HG03432 (cell line): ENCODE results near the gene RSAD2.
"Not testable (repeated sequence)": the region's sequence is repeated elsewhere in the genome, so short reads cannot be mapped to it uniquely, and the experiment has no call there.

Experiments
- ATAC-seq: cut with Tn5 transposase; IDR thresholded peaks from one replicate; pipeline ENCODE4 v1.9.1; 2021; ENCODE audit warnings: mild to moderate bottlenecking, moderate library complexity; ENCODE audit not compliant: unreplicated experiment

Gene RSAD2

GRCh38 chr2:6924101-6924923 lies 46.7 kb downstream of the RSAD2 start:
- ATAC-seq = no peak

- no peak for ATAC-seq
Observed at GRCh38 chr2:6924924-6925409, 47.4 kb downstream of the RSAD2 start.

DNA sequence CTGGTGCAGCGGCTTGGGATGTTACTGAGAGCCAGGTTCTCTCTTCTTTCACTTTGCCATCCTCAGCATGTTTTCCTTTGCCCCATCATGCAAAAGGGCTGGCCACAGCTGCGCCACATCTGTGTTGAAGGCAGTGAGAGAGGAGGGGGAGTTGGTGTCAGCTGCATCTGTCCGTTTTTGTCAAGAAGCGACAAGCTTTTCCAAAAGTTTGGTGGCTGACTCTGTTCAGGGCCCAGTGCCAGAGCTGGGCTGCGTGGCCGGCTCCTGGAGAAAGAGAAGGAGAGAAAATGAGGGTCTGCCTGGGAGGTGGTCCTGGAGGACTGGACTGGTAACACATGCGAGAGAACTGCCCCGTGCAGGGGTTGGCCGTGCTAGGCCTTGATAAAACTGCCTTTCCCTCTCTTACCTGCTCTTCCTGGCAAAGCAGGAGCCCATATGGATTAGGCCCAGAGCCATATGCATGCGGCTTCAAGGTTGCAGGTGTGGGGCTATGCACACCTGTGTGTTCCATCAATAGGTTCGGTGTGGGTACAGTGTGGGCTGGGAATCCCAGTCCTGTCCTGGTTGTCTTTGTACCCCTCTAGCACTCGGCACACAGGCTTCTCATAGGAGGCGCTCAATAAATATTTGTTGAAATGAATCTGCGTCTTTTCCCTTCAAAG lies 48.6 kb downstream of the RSAD2 start:
- ATAC-seq = no peak

DNA sequence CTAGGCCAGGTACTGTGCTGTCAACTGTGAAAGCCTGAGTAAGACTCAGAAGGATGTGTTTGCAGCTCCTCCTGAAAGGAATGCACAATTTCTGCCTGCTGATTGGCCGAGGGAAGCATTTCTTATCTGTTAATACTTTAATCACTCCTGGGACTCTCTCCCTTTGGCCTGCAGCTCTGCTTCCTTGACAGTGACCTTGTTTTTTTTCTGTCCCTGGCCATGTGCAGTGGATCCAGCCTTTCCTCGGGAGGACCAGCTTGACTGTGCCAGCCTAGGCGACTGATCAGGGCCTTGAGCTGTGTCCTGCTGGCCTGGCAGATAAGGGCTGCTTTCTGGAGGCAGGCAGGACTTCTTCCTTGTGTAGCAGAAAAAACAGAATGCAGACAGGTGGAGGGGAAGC lies 49.6 kb downstream of the RSAD2 start:
- no peak for ATAC-seq

DNA sequence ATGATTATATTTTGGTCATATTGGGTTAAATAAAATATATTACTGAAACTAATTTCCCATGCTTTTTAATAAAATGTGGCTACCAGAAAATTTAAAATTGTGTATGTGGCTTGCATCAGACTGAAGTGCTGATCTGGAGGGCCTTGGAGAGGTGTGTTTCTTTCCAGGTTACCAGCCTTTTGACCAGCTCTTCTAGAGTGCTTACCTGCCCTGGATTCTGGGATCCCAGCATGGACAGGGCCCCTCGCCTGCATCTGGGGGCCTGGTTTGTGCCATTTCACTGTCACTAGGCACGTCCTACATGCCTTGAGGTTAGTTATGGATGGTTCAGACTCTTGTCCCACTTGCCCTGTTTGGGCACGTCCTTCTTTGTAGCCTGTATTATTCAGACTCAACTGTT lies 50.2 kb downstream of the RSAD2 start:
- no peak for ATAC-seq

DNA sequence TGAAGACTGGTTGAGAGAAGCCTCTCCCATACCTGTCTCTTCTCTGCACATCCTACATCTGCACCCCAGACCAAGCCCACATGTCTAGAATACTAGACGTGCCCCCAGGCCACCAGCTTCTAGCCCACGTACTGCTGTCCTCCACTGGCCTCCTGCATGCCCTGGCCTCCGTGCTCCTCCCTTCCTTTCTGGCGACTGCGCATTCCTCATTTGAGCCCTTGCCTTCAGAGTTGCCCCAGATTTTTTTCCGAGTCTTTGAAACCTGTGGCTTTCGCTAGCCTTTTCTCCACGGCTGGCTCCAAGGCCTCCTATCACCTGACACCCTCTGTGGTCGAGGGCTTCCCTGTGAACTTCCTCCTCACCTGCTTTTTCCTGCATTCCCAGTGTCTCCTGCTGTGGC lies 50.9 kb downstream of the RSAD2 start:
- no peak for ATAC-seq

- ATAC-seq = no peak
Observed at GRCh38 chr2:6929196-6929819, 51.7 kb downstream of the RSAD2 start.

- no peak for ATAC-seq
Observed at GRCh38 chr2:6930923-6931647, 53.5 kb downstream of the RSAD2 start.

DNA sequence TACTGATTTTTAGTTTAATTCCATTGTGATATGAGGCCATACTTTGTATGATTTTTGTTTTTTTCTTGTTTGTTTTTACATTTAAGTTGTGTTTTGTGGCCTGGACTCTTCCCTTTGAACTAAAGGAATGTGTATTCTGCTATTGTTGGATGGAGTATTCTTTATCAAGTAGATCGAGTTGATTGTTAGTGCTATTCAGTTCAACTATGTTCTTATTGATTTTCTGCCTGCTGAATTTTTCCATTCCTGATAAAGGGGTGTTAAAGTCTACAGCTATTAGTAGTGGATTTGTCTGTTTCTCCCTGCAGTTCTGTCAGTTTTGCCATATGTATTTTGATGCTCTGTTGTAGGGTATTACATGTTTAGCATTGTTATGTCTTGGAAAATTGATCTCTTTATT lies 54.2 kb downstream of the RSAD2 start:
- ATAC-seq = no peak

DNA sequence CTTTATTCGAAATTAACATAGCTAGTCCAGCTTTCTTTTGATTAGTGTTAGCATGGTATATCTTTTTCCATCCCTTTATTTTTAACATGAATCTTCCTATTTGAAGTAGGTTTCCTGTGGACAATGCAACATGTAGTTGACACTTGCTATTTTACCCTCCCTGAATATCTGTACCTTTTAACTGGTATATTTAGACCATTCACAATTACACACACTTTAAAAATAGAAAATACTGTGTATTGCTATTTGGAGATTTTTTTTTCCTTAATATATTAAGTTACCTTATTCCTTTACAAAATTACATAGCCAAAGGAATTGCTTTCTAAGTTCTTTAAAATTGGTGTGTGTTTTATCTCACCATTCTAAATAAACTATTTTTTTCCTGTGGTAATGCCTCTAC lies 54.6 kb downstream of the RSAD2 start:
- no peak for ATAC-seq

GRCh38 chr2:6932828-6933227 lies 55.3 kb downstream of the RSAD2 start:
- no peak for ATAC-seq

DNA sequence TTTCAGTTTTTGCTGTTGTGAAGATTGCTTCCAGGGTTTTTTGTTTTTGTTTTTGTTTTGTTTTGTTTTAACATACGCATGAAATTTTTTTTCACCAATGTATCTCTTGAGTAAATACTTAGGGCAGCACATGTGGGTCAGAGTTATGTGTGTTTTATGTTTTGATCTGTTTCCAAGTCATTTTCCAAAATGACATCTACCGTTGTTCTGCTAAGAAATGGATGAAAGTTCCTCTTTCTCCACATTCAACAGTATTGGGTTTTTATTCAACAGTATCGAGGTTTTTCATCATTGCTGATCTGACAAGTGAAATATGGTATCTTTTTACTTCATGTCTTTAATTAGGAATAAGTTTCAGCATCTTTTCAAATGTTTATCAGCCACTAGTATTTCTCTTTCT lies 56.3 kb downstream of the RSAD2 start:
- no peak for ATAC-seq

DNA sequence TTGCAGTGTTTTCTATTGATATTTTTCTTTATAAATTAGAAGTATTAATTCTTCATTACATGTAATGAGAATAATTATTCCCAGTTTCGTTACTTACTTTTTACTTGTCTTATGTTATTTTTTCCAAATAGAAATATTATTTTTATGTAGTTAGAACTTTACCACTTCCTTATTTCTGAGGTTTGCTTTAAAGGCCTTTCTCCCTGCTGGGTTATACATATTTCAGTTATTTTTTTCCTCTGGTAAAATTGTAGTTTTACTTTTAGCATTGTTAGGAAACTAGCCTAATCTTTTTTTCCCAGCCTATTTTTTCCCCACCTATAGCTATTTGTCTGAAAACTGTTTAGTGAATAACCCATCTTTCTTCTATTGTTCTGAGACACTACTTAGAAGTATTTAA lies 56.8 kb downstream of the RSAD2 start:
- ATAC-seq = no peak

DNA sequence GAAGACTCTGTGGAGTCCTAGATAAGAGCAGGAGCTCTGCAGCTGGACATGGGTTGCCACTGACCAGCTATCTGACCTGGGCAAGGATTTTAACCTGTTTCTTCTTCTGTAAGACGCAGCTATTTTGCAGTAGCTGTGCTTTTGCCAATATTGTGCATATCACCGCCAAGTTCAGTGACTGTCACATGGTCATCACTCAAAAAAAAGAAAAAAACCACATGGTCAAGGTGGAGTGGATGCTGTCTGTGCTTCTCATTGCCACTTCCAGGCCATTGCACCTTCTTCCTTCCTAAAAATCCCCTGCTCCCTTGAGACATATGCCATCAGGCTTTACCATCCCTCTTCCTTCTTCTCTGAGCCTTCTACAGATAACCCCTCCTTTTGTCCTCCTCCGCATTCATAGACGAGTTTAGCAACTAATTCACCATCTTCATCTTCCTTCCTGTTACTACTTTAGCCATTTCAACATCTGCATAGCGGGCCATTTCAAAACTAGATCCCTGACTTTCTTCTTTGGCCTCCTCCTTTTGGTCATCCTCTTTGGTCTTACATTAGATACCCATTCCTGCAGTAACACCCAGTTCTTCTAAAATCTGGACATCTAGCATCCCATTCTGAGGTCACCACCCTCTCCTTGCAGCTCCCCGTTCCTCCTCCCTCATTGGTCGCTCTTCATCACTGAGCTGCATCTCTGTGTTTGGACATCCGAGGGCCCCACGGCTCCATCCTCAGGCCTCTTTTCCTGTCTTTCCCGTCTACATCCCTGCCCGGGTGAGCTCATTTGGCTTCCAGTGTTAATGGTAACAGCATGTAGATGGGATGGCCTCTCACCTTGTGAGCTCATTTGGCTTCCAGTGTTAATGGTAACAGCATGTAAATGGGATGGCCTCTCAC lies 57.4 kb downstream of the RSAD2 start:
- no peak for ATAC-seq

DNA sequence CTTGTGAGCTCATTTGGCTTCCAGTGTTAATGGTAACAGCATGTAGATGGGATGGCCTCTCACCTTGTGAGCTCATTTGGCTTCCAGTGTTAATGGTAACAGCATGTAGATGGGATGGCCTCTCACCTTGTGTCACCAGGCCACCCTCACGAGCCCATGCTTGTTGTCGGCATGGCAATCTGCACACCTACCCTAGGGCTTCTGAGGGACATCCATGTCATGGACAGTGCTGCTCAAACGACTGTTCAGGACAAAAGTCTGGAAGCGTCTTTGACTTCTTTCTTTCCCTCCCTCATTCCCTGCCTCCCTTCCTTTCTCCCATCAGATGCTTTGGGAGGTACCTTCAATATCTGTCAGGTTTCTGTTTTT lies 58.1 kb downstream of the RSAD2 start:
- not testable (repeated sequence) for ATAC-seq

DNA sequence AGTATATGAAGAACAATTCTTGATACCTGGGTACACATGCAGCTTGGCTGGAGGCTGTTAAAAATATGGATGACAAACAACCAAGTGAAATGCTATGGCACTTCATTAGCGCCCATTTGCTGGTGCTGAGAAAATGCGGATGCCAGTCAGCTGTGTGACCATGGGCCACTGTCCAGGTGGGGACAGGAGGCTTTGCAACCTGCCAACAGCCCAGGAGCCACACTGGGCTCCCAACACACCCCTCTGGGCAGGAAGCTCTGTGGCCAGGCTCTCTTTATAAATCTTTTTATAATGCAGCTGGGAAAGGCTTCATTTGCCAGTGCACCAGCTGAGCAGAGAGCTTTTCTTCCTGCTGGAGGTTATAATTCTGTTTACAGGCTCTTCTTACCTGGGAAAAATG lies 59.6 kb downstream of the RSAD2 start:
- ATAC-seq = no peak

DNA sequence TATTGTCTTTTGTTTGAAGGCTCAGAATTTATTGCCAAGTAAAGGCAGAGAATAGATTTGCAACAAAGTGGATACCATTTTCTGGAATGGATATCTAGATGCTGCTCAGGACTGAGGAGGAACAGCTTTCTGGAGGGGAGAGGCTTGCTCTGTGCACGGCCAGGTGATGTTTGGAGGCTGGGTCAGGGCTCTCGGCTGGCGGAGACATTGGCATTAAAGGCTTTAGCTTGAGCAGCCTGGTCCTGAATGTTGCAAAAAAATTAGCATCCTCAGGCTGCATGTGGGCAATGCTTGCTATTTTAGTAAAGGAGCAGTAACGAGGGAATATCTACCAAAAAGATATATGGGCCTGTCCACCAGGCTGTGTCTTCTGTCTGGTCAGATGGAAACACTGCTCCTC lies 60.0 kb downstream of the RSAD2 start:
- ATAC-seq = no peak

DNA sequence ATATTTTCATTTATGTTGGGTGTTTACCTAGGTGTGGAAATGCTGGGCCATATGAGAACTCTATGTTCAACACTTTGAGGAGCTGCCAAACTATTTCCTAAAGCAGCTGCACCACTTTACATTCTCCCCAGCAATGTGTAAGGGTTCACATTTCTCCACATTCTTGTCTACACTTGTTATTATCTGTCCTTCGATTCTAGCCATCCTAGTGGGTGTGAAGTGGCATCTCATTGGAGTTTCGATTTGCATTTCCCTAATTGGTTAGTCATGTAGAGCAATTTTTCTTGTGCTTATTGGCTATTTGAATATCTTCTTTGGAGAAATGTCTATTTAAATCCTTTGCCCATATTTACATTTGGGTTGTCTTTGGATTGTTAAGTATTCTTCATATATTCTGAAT lies 61.5 kb downstream of the RSAD2 start:
- no peak for ATAC-seq

GRCh38 chr2:6940820-6941219 lies 63.2 kb downstream of the RSAD2 start:
- ATAC-seq = no peak

- no peak for ATAC-seq
Observed at GRCh38 chr2:6941299-6942046, 63.9 kb downstream of the RSAD2 start.
